ENCODE measurements around the gene AXIN2. TPM values are rescaled to one million over a fixed set of nuclear protein-coding genes. Genes with fewer than 3 reads are reported as not detected.
A peak's percentile ranks its signal among the peaks of the same experiment; 100 is the strongest.

The AXIN2 gene
- polyA plus RNA-seq, 1 donor from 2014 or later = 0.40 TPM

- no peak overlapping the region for H3K4me3 Mint-ChIP-seq
- H3K27me3 Mint-ChIP-seq = no peaks in the 10 kb centered on the region
- H3K36me3 Mint-ChIP-seq = no peaks in the 10 kb centered on the region
- H3K9me3 Mint-ChIP-seq = no peaks in the 10 kb centered on the region
- H3K4me1 Mint-ChIP-seq = peaks cover 0 to 1% (median 0%) of the 10 kb centered on the region in 3 donors
- H3K27ac Mint-ChIP-seq = peak overlapping the region in 2 of 3 donors; percentile 3 to 39
These were observed 20.0 kb downstream of the AXIN2 start for GRCh38 chr17:65541453-65541852.

GRCh38 chr17:65539630-65540266 is 21.7 kb downstream of the AXIN2 start:
- no peak overlapping the region for H3K27ac Mint-ChIP-seq
- H3K36me3 Mint-ChIP-seq = peaks cover 5% of the 10 kb centered on the region
- no peaks in the 10 kb centered on the region for H3K27me3 Mint-ChIP-seq
- H3K9me3 Mint-ChIP-seq = no peaks in the 10 kb centered on the region
- H3K4me3 Mint-ChIP-seq = no peak overlapping the region
- H3K4me1 Mint-ChIP-seq = peaks cover 0 to 1% (median 0%) of the 10 kb centered on the region in 3 donors

DNA sequence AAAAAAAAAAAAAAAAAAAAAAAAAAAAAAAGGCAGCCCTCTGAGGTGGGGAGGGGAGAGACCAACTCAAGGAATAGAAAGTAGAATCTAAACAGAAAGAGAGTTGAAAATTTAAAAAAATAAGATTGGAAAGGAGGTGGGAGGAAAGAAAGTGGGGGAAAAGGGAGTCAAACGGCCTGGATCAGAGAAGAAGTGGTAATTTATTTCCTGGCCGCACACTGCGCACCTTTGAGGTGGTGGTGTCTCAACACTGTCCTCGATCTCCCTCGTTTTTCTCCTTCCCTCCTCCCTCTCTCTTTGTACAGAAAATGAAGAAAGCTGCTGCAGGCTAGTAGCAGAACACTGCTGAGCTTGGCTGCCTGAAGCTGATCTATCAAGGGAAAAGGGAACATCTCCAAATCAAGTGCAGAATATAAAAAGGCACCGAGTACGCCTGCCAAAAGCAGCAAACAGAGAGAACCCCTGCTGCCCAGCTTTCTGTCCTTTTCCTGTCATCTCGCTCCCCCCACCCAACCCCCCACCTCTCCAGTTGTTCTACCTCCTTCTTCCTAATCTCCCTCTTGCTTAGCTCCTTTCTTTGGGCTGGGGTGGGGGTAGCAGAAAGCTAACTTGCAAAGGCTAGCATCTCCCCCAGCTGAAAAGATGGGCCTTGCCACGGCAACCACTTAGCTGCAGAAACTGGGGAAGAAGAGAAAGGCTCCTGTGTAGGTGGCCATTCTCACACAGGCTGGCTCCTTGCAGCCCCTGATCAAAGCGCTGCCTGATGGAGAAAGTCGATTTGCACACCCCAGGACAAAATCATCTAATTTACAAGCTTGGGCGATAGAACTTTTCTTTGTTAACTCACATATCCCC is 22.5 kb downstream of the AXIN2 start:
- peaks cover 0 to 1% (median 0%) of the 10 kb centered on the region in 3 donors for H3K4me1 Mint-ChIP-seq
- no peak overlapping the region for H3K27ac Mint-ChIP-seq
- peaks cover 5% of the 10 kb centered on the region for H3K36me3 Mint-ChIP-seq
- H3K27me3 Mint-ChIP-seq = no peaks in the 10 kb centered on the region
- H3K9me3 Mint-ChIP-seq = no peaks in the 10 kb centered on the region
- H3K4me3 Mint-ChIP-seq = no peak overlapping the region

- Mint-ChIP-seq H3K27me3 (no peaks in the 10 kb centered on the region), H3K9me3 (no peaks in the 10 kb centered on the region), H3K4me1 (peaks cover 0 to 1% (median 0%) of the 10 kb centered on the region in 3 donors), H3K27ac (no peak overlapping the region), H3K4me3 (no peak overlapping the region), H3K36me3 (peaks cover 7% of the 10 kb centered on the region)
These were observed 23.4 kb downstream of the AXIN2 start for GRCh38 chr17:65537845-65538674.

- Mint-ChIP-seq H3K4me3 (no peak overlapping the region), H3K36me3 (peaks cover 7% of the 10 kb centered on the region), H3K9me3 (no peaks in the 10 kb centered on the region), H3K4me1 (peaks cover 0 to 1% (median 0%) of the 10 kb centered on the region in 3 donors), H3K27me3 (no peaks in the 10 kb centered on the region), H3K27ac (no peak overlapping the region)
These were observed 24.1 kb downstream of the AXIN2 start for GRCh38 chr17:65537343-65537844.

- peaks cover 7% of the 10 kb centered on the region for H3K36me3 Mint-ChIP-seq
- no peaks in the 10 kb centered on the region for H3K9me3 Mint-ChIP-seq
- H3K4me3 Mint-ChIP-seq = no peak overlapping the region
- peaks cover 0 to 3% (median 0%) of the 10 kb centered on the region in 3 donors for H3K4me1 Mint-ChIP-seq
- H3K27me3 Mint-ChIP-seq = no peaks in the 10 kb centered on the region
- no peak overlapping the region for H3K27ac Mint-ChIP-seq
These were observed 24.7 kb downstream of the AXIN2 start for GRCh38 chr17:65536573-65537342.

GRCh38 chr17:65535777-65536572 is 25.5 kb downstream of the AXIN2 start:
- H3K9me3 Mint-ChIP-seq = no peaks in the 10 kb centered on the region
- no peaks in the 10 kb centered on the region for H3K27me3 Mint-ChIP-seq
- H3K4me3 Mint-ChIP-seq = no peak overlapping the region
- peaks cover 0 to 2% (median 0%) of the 10 kb centered on the region in 3 donors for H3K4me1 Mint-ChIP-seq
- H3K36me3 Mint-ChIP-seq = peaks cover 7% of the 10 kb centered on the region
- H3K27ac Mint-ChIP-seq = no peak overlapping the region

DNA sequence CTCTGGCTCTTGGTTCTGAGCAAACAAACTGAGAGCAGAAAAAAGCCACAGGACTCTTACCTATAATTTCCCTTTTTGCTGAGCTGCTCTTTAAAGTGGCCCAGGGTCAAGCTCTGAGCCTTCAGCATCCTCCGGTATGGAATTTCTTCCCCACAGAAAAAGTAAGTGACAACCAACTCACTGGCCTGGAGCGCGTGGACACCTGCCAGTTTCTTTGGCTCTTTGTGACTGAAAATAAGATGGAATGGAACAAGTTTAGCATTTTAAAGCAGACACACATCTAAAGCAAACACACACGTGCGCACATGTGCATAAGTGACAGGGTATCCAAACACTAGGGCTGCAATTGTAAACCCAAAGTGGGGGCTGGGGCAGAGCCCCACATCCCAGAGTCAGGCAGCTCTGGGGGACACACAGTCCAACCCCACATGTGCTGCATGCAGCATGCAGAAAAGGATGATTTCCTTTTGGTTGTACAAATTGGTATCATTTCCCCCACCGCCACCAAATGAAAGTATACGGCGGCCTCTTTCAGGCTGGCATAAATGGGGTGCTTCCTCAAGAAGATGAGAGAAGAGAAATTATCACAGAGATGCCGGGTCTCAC is 27.5 kb downstream of the AXIN2 start:
- peaks cover 0 to 2% (median 0%) of the 10 kb centered on the region in 3 donors for H3K4me1 Mint-ChIP-seq
- H3K27me3 Mint-ChIP-seq = no peaks in the 10 kb centered on the region
- H3K9me3 Mint-ChIP-seq = no peaks in the 10 kb centered on the region
- H3K36me3 Mint-ChIP-seq = peaks cover 7% of the 10 kb centered on the region
- no peak overlapping the region for H3K27ac Mint-ChIP-seq
- no peak overlapping the region for H3K4me3 Mint-ChIP-seq

DNA sequence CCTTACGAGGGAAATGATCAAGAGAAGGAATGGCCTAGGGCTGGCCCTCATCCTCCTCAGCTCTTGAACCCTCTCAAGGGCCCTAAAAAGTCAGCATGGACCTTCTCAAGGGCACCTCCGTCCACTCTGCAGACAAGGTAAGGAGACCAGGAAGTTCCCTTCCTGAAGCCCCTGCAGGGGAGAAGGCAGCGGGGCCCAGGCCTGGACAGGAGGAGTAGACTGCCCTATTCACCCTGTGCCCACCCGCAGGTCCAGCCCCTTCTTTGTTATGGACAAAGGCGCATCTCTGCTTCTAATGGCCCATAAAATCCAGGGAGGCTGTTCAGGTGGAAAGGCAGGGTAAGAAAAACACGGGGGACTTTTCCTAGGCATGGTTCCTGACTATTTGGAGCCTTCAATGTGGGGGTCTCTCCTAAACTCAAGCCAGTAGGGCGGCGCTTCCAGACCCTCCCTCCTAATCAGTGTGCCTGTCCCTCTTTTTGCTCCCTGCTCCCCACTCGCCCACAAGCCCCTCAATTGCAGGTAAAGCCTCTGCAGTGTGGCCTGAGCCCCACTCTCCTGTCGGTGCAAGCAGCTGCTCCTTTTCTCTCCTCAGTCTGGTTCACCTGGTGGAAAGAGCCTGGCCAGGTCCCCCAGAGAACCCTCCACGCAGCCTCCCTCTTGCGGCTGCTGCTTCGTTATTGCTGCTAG is 28.2 kb downstream of the AXIN2 start:
- Mint-ChIP-seq H3K4me3 (no peak overlapping the region), H3K36me3 (peaks cover 7% of the 10 kb centered on the region), H3K27me3 (no peaks in the 10 kb centered on the region), H3K27ac (no peak overlapping the region), H3K9me3 (no peaks in the 10 kb centered on the region), H3K4me1 (peaks cover 0 to 2% (median 0%) of the 10 kb centered on the region in 3 donors)

- Mint-ChIP-seq H3K27ac (no peak overlapping the region), H3K9me3 (no peaks in the 10 kb centered on the region), H3K27me3 (no peaks in the 10 kb centered on the region), H3K36me3 (peaks cover 8% of the 10 kb centered on the region), H3K4me1 (peaks cover 0 to 2% (median 0%) of the 10 kb centered on the region in 3 donors), H3K4me3 (no peak overlapping the region)
These were observed 29.2 kb downstream of the AXIN2 start for GRCh38 chr17:65532101-65532890.

- Mint-ChIP-seq H3K36me3 (peaks cover 8% of the 10 kb centered on the region), H3K27ac (no peak overlapping the region), H3K9me3 (no peaks in the 10 kb centered on the region), H3K4me3 (peak overlapping the region in 1 of 4 donors; percentile 70), H3K27me3 (no peaks in the 10 kb centered on the region), H3K4me1 (peaks cover 0 to 2% (median 0%) of the 10 kb centered on the region in 3 donors)
These were observed 30.0 kb downstream of the AXIN2 start for GRCh38 chr17:65531256-65532100.
